Myocyte (in vitro differentiated cells): ENCODE data around the gene ABCA2. TPM values are rescaled to one million over a fixed set of nuclear protein-coding genes. Genes with fewer than 3 reads are reported as not detected.

Experiments used
- DNase-seq: peaks from one replicate; pipeline ENCODE4 v3.0.0-alpha.2; 2012; ENCODE audit warnings: low read depth
- polyA plus RNA-seq: library from polyadenylated mRNA; unstranded; fragments of >200 nt; gene quantifications from one replicate; pipeline ENCODE4 v1.2.1, GENCODE V29; 2012; ENCODE audit warnings: missing spikeins
- total RNA-seq: library from RNA; depleted of rRNA; stranded (reverse); fragments of >200 nt; gene quantifications from 2 replicates; pipeline ENCODE4 v1.2.3, GENCODE V29; 2014

The ABCA2 gene
- 21.1 and 26.3 TPM in 2 replicates for total RNA-seq
- 55.7 TPM for polyA plus RNA-seq

- DNase-seq = peak; percentile 26
These were observed at the start of gene ABCA2 for GRCh38 chr9:137027369-137028262. TSS of gene ABCA2 (minus strand) at chr9:137028237. CDS start at chr9:137028140, 97 bp downstream.

GRCh38 chr9:137077010-137077747, 49.1 kb upstream of the ABCA2 start, which contains the start of gene UAP1L1:
TSS of gene UAP1L1 (plus strand) at chr9:137077517. CDS start at chr9:137077533, 16 bp downstream.
- DNase-seq = peak; percentile 74

GRCh38 chr9:137076636-137077009, 48.6 kb upstream of the ABCA2 start:
- DNase-seq = no peak

GRCh38 chr9:137075275-137075775, 47.3 kb upstream of the ABCA2 start:
- DNase-seq = no peak

GRCh38 chr9:137074657-137075274, 46.7 kb upstream of the ABCA2 start:
- DNase-seq = no peak

GRCh38 chr9:137073992-137074399, 46.0 kb upstream of the ABCA2 start:
- no peak for DNase-seq

- DNase-seq = no peak
These were observed 43.2 kb upstream of the ABCA2 start for GRCh38 chr9:137071282-137071681.

GRCh38 chr9:137070906-137071275, 42.9 kb upstream of the ABCA2 start:
- DNase-seq = peak; percentile 41

GRCh38 chr9:137070201-137070905, 42.3 kb upstream of the ABCA2 start, which contains the start of gene SAPCD2:
TSS of gene SAPCD2 (minus strand) at chr9:137070557. CDS start at chr9:137070460, 97 bp downstream.
- peak; percentile 88 for DNase-seq

- no peak for DNase-seq
These were observed 41.6 kb upstream of the ABCA2 start for GRCh38 chr9:137069508-137070091.

GRCh38 chr9:137068539-137069507, 40.8 kb upstream of the ABCA2 start:
- no peak for DNase-seq

- peak; percentile 73 for DNase-seq
These were observed 40.0 kb upstream of the ABCA2 start for GRCh38 chr9:137067860-137068538.

GRCh38 chr9:137066096-137066861, 38.2 kb upstream of the ABCA2 start:
- DNase-seq = no peak

- DNase-seq = no peak
These were observed 37.4 kb upstream of the ABCA2 start for GRCh38 chr9:137065336-137065967.

GRCh38 chr9:137064880-137065164, 36.8 kb upstream of the ABCA2 start:
- no peak for DNase-seq

- peak; percentile 52 for DNase-seq
These were observed 36.2 kb upstream of the ABCA2 start for GRCh38 chr9:137064027-137064879.
